Inflammatory macrophage treated with lipopolysaccharide for 1 hour (primary cell): ENCODE measurements around the gene IFNL1.

ENCODE experiments used
- DNase-seq, 2 donors: peaks; one replicate each; pipeline ENCODE4 v3.0.0-alpha.2; 2020 to 2022

Gene IFNL1

GRCh38 chr19:39334444-39334976 lies 38.3 kb downstream of the IFNL1 start:
- no peak for DNase-seq

GRCh38 chr19:39335168-39335548 lies 39.0 kb downstream of the IFNL1 start:
- DNase-seq = peak in 1 of 2 donors; percentile 18

- DNase-seq = no peak
Measured at GRCh38 chr19:39336483-39336882, 40.3 kb downstream of the IFNL1 start.

- DNase-seq = no peak
Measured at GRCh38 chr19:39339674-39340073, 43.5 kb downstream of the IFNL1 start.

GRCh38 chr19:39340156-39340555 lies 43.9 kb downstream of the IFNL1 start:
- DNase-seq = peak in 1 of 2 donors; percentile 25

- peak; percentile 28 to 44 for DNase-seq
Measured at GRCh38 chr19:39341129-39341718, 45.0 kb downstream of the IFNL1 start.

- peak; percentile 98 for DNase-seq
Measured at GRCh38 chr19:39341719-39342604, 45.8 kb downstream of the IFNL1 start, which contains the start of gene SAMD4B. Gene SAMD4B (plus strand): TSS chr19:39342421. CDS start chr19:39356894, 14,473 bp downstream.

GRCh38 chr19:39342647-39343305 lies 46.6 kb downstream of the IFNL1 start:
- no peak for DNase-seq

- no peak for DNase-seq
Measured at GRCh38 chr19:39345956-39346355, 49.7 kb downstream of the IFNL1 start.

- no peak for DNase-seq
Measured at GRCh38 chr19:39347332-39348164, 51.3 kb downstream of the IFNL1 start.
